Mucosa of rectum (tissue), 2 donors: ENCODE data around the gene UBE2S.

Experiments used
- H3K27ac ChIP-seq, 2 donors: one replicate each; pipeline ENCODE4 v1.7.0; 2013; ENCODE audit warnings: inconsistent platforms in 2 of 2, low read depth in 2 of 2, low read length in 2 of 2
- H3K27me3 ChIP-seq, 2 donors: one replicate each; pipeline ENCODE4 v1.7.0; 2013; ENCODE audit warnings: low read length in 2 of 2; ENCODE audit not compliant: control insufficient read depth in 2 of 2, insufficient read depth in 2 of 2
- H3K36me3 ChIP-seq, 2 donors: one replicate each; pipeline ENCODE4 v1.7.0; 2013; ENCODE audit warnings: low read length in 2 of 2; ENCODE audit not compliant: control insufficient read depth in 2 of 2, insufficient read depth in 2 of 2
- H3K4me1 ChIP-seq, 2 donors: one replicate each; pipeline ENCODE4 v1.7.0; 2013; ENCODE audit warnings: low read length in 2 of 2, mild to moderate bottlenecking in 1 of 2; ENCODE audit not compliant: control insufficient read depth in 2 of 2, insufficient read depth in 2 of 2
- H3K4me3 ChIP-seq, 2 donors: one replicate each; pipeline ENCODE4 v1.7.0; 2013; ENCODE audit warnings: low read length in 2 of 2
- H3K9ac ChIP-seq, 2 donors: one replicate each; pipeline ENCODE4 v1.7.0; 2013; ENCODE audit warnings: low read length in 2 of 2, low read depth in 1 of 2, mild to moderate bottlenecking in 1 of 2
- H3K9me3 ChIP-seq, 2 donors: one replicate each; pipeline ENCODE4 v1.7.0; 2013; ENCODE audit warnings: low read length in 2 of 2; ENCODE audit not compliant: control insufficient read depth in 2 of 2
- donor health status: healthy.
- donor health status: Normal muscosa, but diverticular disease.

The UBE2S gene

GRCh38 chr19:55440411-55441105 lies 33.0 kb upstream of the UBE2S start:
- peaks cover 36 to 54% of the 10 kb centered on the region in 2 donors for H3K27me3 ChIP-seq
- H3K4me3 ChIP-seq: no peak overlapping the region
- H3K36me3 ChIP-seq: no peaks in the 10 kb centered on the region
- H3K9me3 ChIP-seq: no peaks in the 10 kb centered on the region
- H3K9ac ChIP-seq: no peak overlapping the region
- no peak overlapping the region for H3K27ac ChIP-seq
- peaks cover 0 to 2% of the 10 kb centered on the region in 2 donors for H3K4me1 ChIP-seq

GRCh38 chr19:55439052-55439451 lies 31.5 kb upstream of the UBE2S start:
- no peaks in the 10 kb centered on the region for H3K36me3 ChIP-seq
- H3K9me3 ChIP-seq: no peaks in the 10 kb centered on the region
- H3K9ac ChIP-seq: no peak overlapping the region
- no peak overlapping the region for H3K4me3 ChIP-seq
- no peak overlapping the region for H3K27ac ChIP-seq
- peaks cover 29 to 43% of the 10 kb centered on the region in 2 donors for H3K27me3 ChIP-seq
- H3K4me1 ChIP-seq: peaks cover 0 to 2% of the 10 kb centered on the region in 2 donors

GRCh38 chr19:55437410-55437809 lies 29.8 kb upstream of the UBE2S start:
- Histone ChIP-seq H3K9ac (no peak overlapping the region), H3K4me3 (no peak overlapping the region), H3K27ac (no peak overlapping the region), H3K36me3 (no peaks in the 10 kb centered on the region), H3K9me3 (no peaks in the 10 kb centered on the region), H3K27me3 (peaks cover 32 to 42% of the 10 kb centered on the region in 2 donors), H3K4me1 (peaks cover 0 to 2% of the 10 kb centered on the region in 2 donors)

GRCh38 chr19:55436847-55437246 lies 29.3 kb upstream of the UBE2S start:
- Histone ChIP-seq H3K27ac (no peak overlapping the region), H3K27me3 (peaks cover 32 to 47% of the 10 kb centered on the region in 2 donors)

GRCh38 chr19:55435020-55435419 lies 27.4 kb upstream of the UBE2S start:
- no peak overlapping the region for H3K4me3 ChIP-seq
- no peaks in the 10 kb centered on the region for H3K36me3 ChIP-seq
- no peaks in the 10 kb centered on the region for H3K4me1 ChIP-seq
- H3K27ac ChIP-seq: no peak overlapping the region
- no peak overlapping the region for H3K9ac ChIP-seq
- no peaks in the 10 kb centered on the region for H3K9me3 ChIP-seq
- peaks cover 26 to 39% of the 10 kb centered on the region in 2 donors for H3K27me3 ChIP-seq

More at GRCh38 chr19:55436847-55437246, 29.3 kb upstream of the UBE2S start:
- H3K4me1 ChIP-seq: peaks cover 0 to under 1% of the 10 kb centered on the region in 2 donors
- H3K4me3 ChIP-seq: no peak overlapping the region
- H3K9ac ChIP-seq: no peak overlapping the region
- H3K9me3 ChIP-seq: no peaks in the 10 kb centered on the region
- no peaks in the 10 kb centered on the region for H3K36me3 ChIP-seq

- H3K4me3 ChIP-seq: no peak overlapping the region
These were observed 26.9 kb upstream of the UBE2S start for GRCh38 chr19:55434356-55434919.

GRCh38 chr19:55433292-55433691 lies 25.7 kb upstream of the UBE2S start:
- Histone ChIP-seq H3K27ac (no peak overlapping the region), H3K27me3 (peaks cover 21 to 27% of the 10 kb centered on the region in 2 donors), H3K9me3 (no peaks in the 10 kb centered on the region), H3K4me1 (no peaks in the 10 kb centered on the region), H3K4me3 (no peak overlapping the region), H3K9ac (no peak overlapping the region), H3K36me3 (no peaks in the 10 kb centered on the region)

More at GRCh38 chr19:55434356-55434919, 26.9 kb upstream of the UBE2S start:
- no peak overlapping the region for H3K9ac ChIP-seq
- no peak overlapping the region for H3K27ac ChIP-seq
- H3K27me3 ChIP-seq: peaks cover 25 to 35% of the 10 kb centered on the region in 2 donors
- no peaks in the 10 kb centered on the region for H3K36me3 ChIP-seq
- H3K9me3 ChIP-seq: no peaks in the 10 kb centered on the region
- H3K4me1 ChIP-seq: no peaks in the 10 kb centered on the region

- no peak overlapping the region for H3K27ac ChIP-seq
- no peak overlapping the region for H3K9ac ChIP-seq
- H3K27me3 ChIP-seq: peaks cover 22 to 23% of the 10 kb centered on the region in 2 donors
- no peaks in the 10 kb centered on the region for H3K9me3 ChIP-seq
- no peaks in the 10 kb centered on the region for H3K36me3 ChIP-seq
- H3K4me1 ChIP-seq: no peaks in the 10 kb centered on the region
- H3K4me3 ChIP-seq: no peak overlapping the region
These were observed 24.8 kb upstream of the UBE2S start for GRCh38 chr19:55432241-55432959.

GRCh38 chr19:55431183-55431582 lies 23.6 kb upstream of the UBE2S start:
- Histone ChIP-seq H3K27ac (no peak overlapping the region), H3K4me1 (no peaks in the 10 kb centered on the region), H3K9me3 (no peaks in the 10 kb centered on the region), H3K27me3 (peaks cover 22% of the 10 kb centered on the region in 2 donors), H3K4me3 (no peak overlapping the region), H3K9ac (no peak overlapping the region), H3K36me3 (no peaks in the 10 kb centered on the region)

- Histone ChIP-seq H3K9me3 (no peaks in the 10 kb centered on the region), H3K36me3 (no peaks in the 10 kb centered on the region), H3K27me3 (peaks cover 2 to 12% of the 10 kb centered on the region in 2 donors), H3K4me1 (no peaks in the 10 kb centered on the region), H3K4me3 (no peak overlapping the region), H3K9ac (no peak overlapping the region), H3K27ac (no peak overlapping the region)
These were observed 18.5 kb upstream of the UBE2S start for GRCh38 chr19:55426042-55426441.
